GM21447 (cell line): ENCODE measurements around the gene LRRC46.

Experiments used
- ATAC-seq: cut with Tn5 transposase; IDR thresholded peaks from one replicate; pipeline ENCODE4 v1.9.1; 2021; ENCODE audit not compliant: unreplicated experiment

The LRRC46 gene

GRCh38 chr17:47829870-47830269 is 1.6 kb upstream of the LRRC46 start:
- no peak for ATAC-seq

DNA sequence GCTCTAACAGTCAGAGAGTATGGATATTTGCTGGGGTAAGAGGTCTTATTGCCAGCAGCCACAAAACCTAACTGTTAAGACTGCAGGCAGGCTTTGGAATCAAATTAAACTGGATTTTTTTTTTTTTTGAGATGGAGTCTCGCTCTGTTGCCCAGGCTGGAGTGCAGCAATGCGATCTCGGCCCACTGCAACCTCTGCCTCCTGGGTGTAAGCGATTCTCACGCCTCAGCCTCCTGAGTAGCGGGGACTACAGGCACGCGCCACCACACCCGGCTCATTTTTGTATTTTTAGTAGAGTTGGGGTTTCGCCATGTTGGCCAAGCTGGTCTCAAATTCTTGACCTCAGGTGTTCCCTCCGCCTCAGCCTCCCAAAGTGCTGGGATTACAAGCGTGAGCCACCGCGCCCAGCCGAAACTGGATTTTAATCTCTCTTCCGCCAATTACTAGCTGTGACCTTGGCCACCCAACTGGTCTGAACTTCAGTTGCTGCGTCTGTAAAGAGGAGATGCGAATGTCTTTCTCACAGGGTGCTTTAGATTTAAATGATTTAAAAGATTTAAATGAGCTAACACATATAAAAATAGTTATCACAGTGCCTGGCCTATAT is 971 bp upstream of the LRRC46 start:
- no peak for ATAC-seq

GRCh38 chr17:47831934-47832327 is 461 bp downstream of the LRRC46 start:
- no peak for ATAC-seq

GRCh38 chr17:47834756-47835155 is 3.3 kb downstream of the LRRC46 start:
- no peak for ATAC-seq

DNA sequence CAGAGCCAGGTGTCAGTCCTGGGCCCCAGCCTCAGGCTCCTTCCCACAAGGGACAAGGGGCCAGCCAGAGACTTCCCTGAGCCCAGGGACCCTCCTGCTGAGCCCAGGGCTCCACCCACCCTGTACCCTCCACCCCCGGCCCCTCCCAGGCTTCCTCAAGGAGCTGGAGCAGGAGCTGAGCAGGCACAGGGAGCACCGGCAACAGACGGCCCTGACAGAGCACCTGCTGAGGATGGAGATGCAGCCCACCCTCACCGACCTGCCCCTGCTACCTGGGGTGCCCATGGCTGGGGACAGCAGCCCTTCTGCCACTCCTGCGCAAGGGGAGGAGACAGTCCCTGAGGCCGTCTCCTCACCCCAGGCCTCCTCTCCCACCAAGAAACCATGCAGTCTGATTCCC is 5.1 kb downstream of the LRRC46 start:
- ATAC-seq, result no peak

GRCh38 chr17:47837401-47838039 is 6.0 kb downstream of the LRRC46 start:
- ATAC-seq, result no peak

GRCh38 chr17:47838636-47839035 is 7.2 kb downstream of the LRRC46 start:
- no peak for ATAC-seq

GRCh38 chr17:47839071-47839470 is 7.6 kb downstream of the LRRC46 start:
- no peak for ATAC-seq

- ATAC-seq, result no peak
These were observed 8.7 kb downstream of the LRRC46 start for GRCh38 chr17:47840001-47840741.

GRCh38 chr17:47840742-47841487 is 9.4 kb downstream of the LRRC46 start, which contains the start of gene SCRN2:
Gene SCRN2, minus strand, starts transcription at chr17:47841273. Its CDS starts 430 bp downstream, at chr17:47840843.
- ATAC-seq, result peak; percentile 80

GRCh38 chr17:47841488-47842291 is 10.2 kb downstream of the LRRC46 start:
- ATAC-seq, result no peak

DNA sequence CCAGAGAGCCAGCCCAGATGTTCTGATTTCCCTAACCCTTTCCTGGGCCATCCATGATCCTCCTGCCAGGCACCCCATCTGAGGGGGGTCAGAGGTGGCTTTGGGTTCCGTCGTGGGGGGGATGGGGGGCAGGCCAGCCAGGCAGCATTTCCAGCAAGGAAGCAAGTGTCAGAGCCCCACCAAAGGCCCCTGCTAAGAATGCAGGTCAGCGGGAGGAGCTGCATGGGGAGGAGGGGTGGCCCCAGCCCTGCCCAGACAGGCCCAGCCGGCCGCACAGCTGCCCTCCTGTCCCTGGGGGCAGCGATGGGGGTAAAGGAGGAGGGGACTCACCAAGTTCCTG is 11.9 kb downstream of the LRRC46 start:
- no peak for ATAC-seq

DNA sequence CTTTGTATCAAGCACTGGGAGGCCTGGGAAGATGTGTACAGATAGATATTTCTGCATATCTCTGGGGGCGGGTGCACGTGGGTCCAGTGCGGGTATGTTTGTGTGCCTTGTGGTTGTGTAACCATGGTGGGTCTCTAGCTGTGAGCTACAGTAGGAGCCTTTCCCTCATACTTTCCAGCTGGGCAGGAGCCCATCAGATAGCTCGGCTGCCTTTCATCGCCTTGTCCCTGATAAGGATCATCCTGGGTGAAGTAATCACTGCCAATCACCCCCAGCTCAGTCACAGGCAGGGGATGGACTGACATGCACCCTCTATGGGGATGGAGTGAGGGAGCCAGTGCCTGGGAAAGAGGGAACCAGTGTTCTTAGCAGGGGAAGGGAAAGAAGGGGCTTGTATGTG is 12.8 kb downstream of the LRRC46 start:
- ATAC-seq, result no peak

DNA sequence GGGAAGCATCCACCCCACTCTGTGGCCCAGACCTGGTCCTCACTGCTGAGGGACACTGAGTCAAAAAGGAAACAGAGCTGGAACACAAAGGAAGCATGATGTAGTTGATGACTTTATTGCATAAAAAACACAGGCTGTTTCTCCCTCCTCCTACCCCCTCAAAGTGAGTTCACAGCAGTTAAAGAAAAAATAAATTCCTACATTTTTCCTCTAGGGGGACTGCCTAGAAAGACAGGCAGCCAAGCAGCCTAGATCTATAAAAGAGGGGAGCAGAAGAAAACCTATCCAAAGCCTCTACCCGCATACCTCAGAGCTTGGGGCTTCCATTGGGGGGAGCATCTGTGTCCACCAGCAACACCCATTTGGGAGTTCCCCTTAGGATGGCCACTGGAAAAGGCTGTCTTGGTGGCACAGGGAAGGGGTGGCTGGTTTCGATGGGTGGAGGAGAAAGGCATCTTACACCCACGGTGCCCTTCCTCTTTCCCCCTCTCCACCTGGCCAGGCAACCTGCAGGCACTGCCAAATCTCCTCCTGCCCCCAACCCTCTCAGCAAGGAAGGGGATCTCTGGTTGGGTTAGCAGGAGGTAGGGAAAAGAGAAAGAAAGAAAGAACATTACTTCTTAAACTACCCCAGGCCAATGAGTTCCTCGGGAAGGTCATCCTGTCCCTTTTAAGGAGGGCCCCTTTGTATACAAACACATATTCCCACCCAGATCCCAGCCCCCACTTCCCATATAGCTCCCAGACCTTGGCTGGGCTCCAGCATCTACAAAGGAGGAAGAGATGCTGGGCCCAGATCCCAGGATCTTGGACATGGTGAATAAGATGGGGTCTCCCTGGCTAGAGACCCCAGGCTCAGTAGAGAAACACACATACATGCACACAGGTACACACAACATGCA is 13.6 kb downstream of the LRRC46 start:
- ATAC-seq, result no peak

GRCh38 chr17:47845716-47846075 is 14.2 kb downstream of the LRRC46 start:
- ATAC-seq, result no peak

DNA sequence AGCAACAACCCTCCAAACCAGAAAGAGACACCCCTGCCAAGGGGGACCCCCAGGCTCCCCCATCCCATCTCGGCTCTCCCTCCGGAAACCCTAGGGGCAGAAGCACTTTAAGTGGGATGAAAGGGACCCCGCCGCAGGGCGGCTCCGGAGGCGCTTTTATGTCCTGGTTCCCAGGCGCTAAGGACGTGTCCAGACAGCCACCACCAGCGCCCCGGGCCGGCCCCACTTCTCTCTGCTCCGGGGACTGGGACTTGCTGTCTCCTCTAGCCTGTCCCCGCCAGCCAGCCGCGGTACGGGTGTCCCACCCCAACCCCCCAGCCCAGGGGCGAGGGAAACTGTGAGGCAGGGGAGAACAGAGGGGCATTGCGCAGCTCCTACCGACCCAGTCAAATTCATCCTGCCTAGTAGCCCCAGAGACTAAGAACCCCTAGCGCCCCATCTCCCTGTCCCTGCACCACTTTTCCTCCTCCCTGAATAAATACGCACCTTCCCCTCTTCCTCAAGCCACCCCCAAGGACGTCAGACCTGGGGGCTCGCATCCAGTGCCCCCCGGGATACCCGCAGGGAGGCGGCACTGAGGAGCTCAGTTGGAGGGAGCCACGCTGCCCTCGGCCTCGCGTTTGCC is 15.4 kb downstream of the LRRC46 start:
- ATAC-seq, result no peak

GRCh38 chr17:47847341-47848197 is 16.1 kb downstream of the LRRC46 start:
- ATAC-seq, result no peak

- no peak for ATAC-seq
These were observed 16.7 kb downstream of the LRRC46 start for GRCh38 chr17:47848198-47848513.

DNA sequence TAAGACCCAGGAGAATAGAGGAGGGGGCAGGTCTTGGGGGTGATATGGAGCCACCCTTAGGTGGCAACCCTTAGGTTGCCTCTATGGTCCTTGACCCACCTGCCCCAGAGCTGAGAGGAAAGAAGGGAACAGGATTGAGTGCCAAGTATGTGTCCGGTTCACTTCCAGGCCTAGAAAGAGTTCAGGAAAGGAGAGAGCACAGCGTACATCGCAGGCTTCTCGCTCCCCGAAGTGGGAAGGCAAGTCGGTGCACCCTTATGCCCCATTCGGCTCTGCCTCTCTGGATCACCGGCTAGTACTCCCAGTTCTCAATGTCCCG is 18.9 kb downstream of the LRRC46 start:
- ATAC-seq, result no peak
